K562 (cell line): ENCODE data around the gene TOX2. TPM values are rescaled to one million over a fixed set of nuclear protein-coding genes. Genes with fewer than 3 reads are reported as not detected.
A peak's percentile ranks its signal among the peaks of the same experiment; 100 is the strongest.

Experiments
- ATAC-seq: fragments of 200-7000 bp; cut with Tn5 transposase; 3 replicates; pipeline ENCODE4 v1.9.1; 2020; ENCODE audit warnings: moderate library complexity
- BruUV-seq: library from RNA; stranded (reverse); fragments of 400-500 nt; replicated peaks from 2 replicates; lab custom pipeline; 2021; lab: Mats Ljungman, UMichigan
- CTCF ChIA-PET: fragments of 300-600 bp; formaldehyde crosslinking; extraction: SDS; loops from one replicate; lab custom pipeline; 2021; ENCODE audit warnings: low intra/inter-chr PET ratio; lab: Yijun Ruan, JAX
- POLR2A ChIA-PET: fragments of 300-600, 350-650 bp; sonication (Branson Sonifier 250); formaldehyde crosslinking; extraction: SDS; loops from one replicate; lab custom pipeline; 2021; ENCODE audit warnings: antibody characterized with exemption, inconsistent platforms; lab: Yijun Ruan, JAX
- DNase-seq, 4 experiments: peaks; one replicate each; pipeline versions ENCODE4 v3.0.0 to v3.0.0-alpha.2; 2011 to 2018; ENCODE audit warnings: low spot score in 3 of 4, mixed read lengths in 3 of 4; ENCODE audit errors: extremely low read depth in 1 of 4
- FAIRE-seq: peaks from 2 replicates; lab custom pipeline; 2011; peaks lifted over from hg19 to GRCh38; lab: Jason Lieb, UNC
- H2AFZ ChIP-seq: 2 replicates; pipeline ENCODE4 v1.6.0; 2011; ENCODE audit warnings: low read depth, low read length, control low read depth, inconsistent platforms
- H3K27ac ChIP-seq: fragments of 200-600 bp; 3 replicates; pipeline ENCODE4 v1.8.0; 2011; ENCODE audit warnings: low read depth, mild to moderate bottlenecking, control low read depth, inconsistent platforms, low read length, moderate library complexity, mixed read lengths; ENCODE audit errors: extremely low read depth
- H3K27me3 ChIP-seq, 2 experiments: fragments of 300-600 bp in 1 of 2; 2 replicates in 1 of 2; 3 replicates in 1 of 2; pipeline versions ENCODE4 v1.6.0 to v1.8.0; 2011; ENCODE audit warnings: inconsistent platforms in 2 of 2, low read length in 2 of 2, mild to moderate bottlenecking in 1 of 2, mixed read lengths in 1 of 2, moderate library complexity in 1 of 2; ENCODE audit not compliant: control insufficient read depth in 2 of 2, insufficient read depth in 2 of 2
- H3K36me3 ChIP-seq: fragments of 300-600 bp; 3 replicates; pipeline ENCODE4 v1.8.0; 2011; ENCODE audit warnings: mild to moderate bottlenecking, low read length, inconsistent platforms; ENCODE audit not compliant: control insufficient read depth, insufficient read depth
- H3K4me1 ChIP-seq, 2 experiments: fragments of 200-600 bp in 1 of 2; replicated peaks in 1 of 2; 2 replicates in 1 of 2; 3 replicates in 1 of 2; pipeline versions ENCODE4 v1.5.1 to v1.8.0; 2011; ENCODE audit warnings: inconsistent platforms in 2 of 2, low read length in 2 of 2, mild to moderate bottlenecking in 1 of 2, mixed read lengths in 1 of 2, moderate library complexity in 1 of 2; ENCODE audit not compliant: control insufficient read depth in 2 of 2, insufficient read depth in 2 of 2
- H3K4me2 ChIP-seq: 2 replicates; pipeline ENCODE4 v1.6.1; 2011; ENCODE audit warnings: low read length, control low read depth, inconsistent platforms, mixed read lengths; ENCODE audit not compliant: insufficient read depth
- H3K4me3 ChIP-seq: fragments of 200-600 bp; sonication (generic), shearing (Covaris generic); 2 replicates; pipeline ENCODE4 v1.5.1; 2016; ENCODE audit warnings: control low read depth, inconsistent platforms
- H3K79me2 ChIP-seq: fragments of 200-600 bp; 3 replicates; pipeline ENCODE4 v1.8.0; 2011; ENCODE audit warnings: low read length, inconsistent platforms; ENCODE audit not compliant: control insufficient read depth, insufficient read depth
- H3K9ac ChIP-seq, 2 experiments: 2 replicates each; pipeline versions ENCODE4 v1.6.0 to v1.6.1; 2011; ENCODE audit warnings: low read depth in 2 of 2, low read length in 2 of 2, control low read depth in 1 of 2, inconsistent platforms in 1 of 2, mild to moderate bottlenecking in 1 of 2, mixed read lengths in 1 of 2; ENCODE audit not compliant: insufficient read depth in 1 of 2
- H3K9me1 ChIP-seq: one replicate; pipeline ENCODE4 v1.6.0; 2011; ENCODE audit warnings: inconsistent platforms, mild to moderate bottlenecking, low read length, moderate library complexity; ENCODE audit not compliant: control insufficient read depth, insufficient read depth
- H3K9me3 ChIP-seq: replicated peaks from 2 replicates; pipeline ENCODE4 v1.5.1; 2011; ENCODE audit warnings: low read depth, low read length, inconsistent platforms; ENCODE audit not compliant: control insufficient read depth, insufficient read depth
- H4K20me1 ChIP-seq: replicated peaks from 2 replicates; pipeline ENCODE4 v1.6.1; 2011; ENCODE audit warnings: low read length, inconsistent platforms, mixed read lengths; ENCODE audit not compliant: control insufficient read depth, insufficient read depth
- CTCFL ChIP-seq: IDR thresholded peaks from 2 replicates; pipeline ENCODE4 v1.6.1; 2011; ENCODE audit warnings: borderline replicate concordance, low read depth, mild to moderate bottlenecking, moderate library complexity, low read length; ENCODE audit not compliant: insufficient read depth, poor library complexity, severe bottlenecking
- DMBX1 ChIP-seq: fragments of 250-450 bp; sonication (Bioruptor Pico); IDR thresholded peaks from 2 replicates; pipeline ENCODE4 v1.8.0; 2022; ENCODE audit warnings: inconsistent platforms, mild to moderate bottlenecking, moderate library complexity, borderline replicate concordance
- FOXP1 ChIP-seq: sonication (generic); formaldehyde crosslinking; IDR thresholded peaks from 2 replicates; pipeline ENCODE4 v1.8.0; 2022; ENCODE audit warnings: mild to moderate bottlenecking, missing genetic modification reagents
- PCBP1 ChIP-seq: fragments of 200-400 bp; formaldehyde crosslinking; IDR thresholded peaks from 2 replicates; pipeline ENCODE4 v1.6.1; 2018; ENCODE audit warnings: mild to moderate bottlenecking, low read depth, low read length; ENCODE audit not compliant: poor library complexity, severe bottlenecking
- PURB ChIP-seq: sonication (generic); formaldehyde crosslinking; IDR thresholded peaks from 2 replicates; pipeline ENCODE4 v1.9.0; 2021; ENCODE audit warnings: low read depth, mild to moderate bottlenecking, missing genetic modification reagents
- SETDB1 ChIP-seq: IDR thresholded peaks from one replicate; pipeline ENCODE4 v1.6.1; 2012; ENCODE audit warnings: low read length, control low read depth, inconsistent platforms
- SRSF7 ChIP-seq: fragments of 200-400 bp; formaldehyde crosslinking; optimal IDR thresholded peaks from 2 replicates; pipeline ENCODE3; 2017; ENCODE audit warnings: mild to moderate bottlenecking, low read depth, low read length
- ZNF146 ChIP-seq: IDR thresholded peaks from one replicate; pipeline ENCODE4 v1.6.1; 2018; ENCODE audit warnings: missing compliant biosample characterization; ENCODE audit not compliant: unreplicated experiment
- ZNF184 ChIP-seq: sonication (generic); formaldehyde crosslinking; IDR thresholded peaks from 2 replicates; pipeline ENCODE4 v1.5.0; 2020; ENCODE audit warnings: missing genetic modification reagents
- WGBS: fragments of 100-300 bp; shearing (Covaris generic); methylation state at CpG from one replicate; pipeline ENCODE4 v1.1.6; 2016; ENCODE audit warnings: low coverage, mixed read lengths; ENCODE audit not compliant: insufficient coverage; ENCODE audit errors: missing lambda C conversion rate; 5-methylcytosine and 5-hydroxymethylcytosine counted together
- in situ Hi-C: fragments of 300-500 bp; cut with MboI; formaldehyde crosslinking; loops from 4 replicates; pipeline ENCODE4 v1.15.0; 2018; ENCODE audit warnings: inconsistent platforms, mixed read lengths
- intact Hi-C: fragments of 100-400 bp; cut with micrococcal nuclease; formaldehyde crosslinking; loops from 2 replicates; pipeline ENCODE4 v1.14.2; 2022
- polyA plus RNA-seq, 8 experiments: library from polyadenylated mRNA; depleted of rRNA in 4 of 8; stranded (reverse) in 5 of 8; unstranded in 3 of 8; fragments of >200 nt; fragmentation: Nextera tagmentation in 2 of 8; fragmentation: Illumina TruSeq in 1 of 8; extraction: Ambion mirVana in 2 of 8; extraction: Trizol in 1 of 8; gene quantifications; 2 replicates each; pipeline versions ENCODE4 v1.2.1 to v1.2.3, GENCODE V29; 2011 to 2014; ENCODE audit warnings: inconsistent platforms in 1 of 8, missing spikeins in 1 of 8
- total RNA-seq, 7 experiments: library from RNA; depleted of rRNA in 6 of 7; stranded (reverse); fragments of >200 nt in 6 of 7; fragmentation: Illumina TruSeq in 2 of 7; extraction: Trizol in 2 of 7; gene quantifications; 2 replicates each; pipeline versions ENCODE4 v1.2.1 to v1.2.3, GENCODE V29; 2011 to 2021; ENCODE audit warnings: low replicate concordance in 1 of 7
- TF ChIP-seq, protein P1 (sequence below), 2 experiments: IDR thresholded peaks in 1 of 2; conservative IDR thresholded peaks in 1 of 2; 2 replicates each; pipeline ENCODE4 v1.6.1; 2016; ENCODE audit warnings: low read depth in 2 of 2, mild to moderate bottlenecking in 1 of 2, missing compliant biosample characterization in 1 of 2, missing genetic modification characterization in 1 of 2, moderate library complexity in 1 of 2

TOX2 gene
- total and polyA plus RNA-seq, 9 of the 15 experiments (the other 6 are each of a cell fraction or from before 2014, with no cell fraction given): not detected

DNA sequence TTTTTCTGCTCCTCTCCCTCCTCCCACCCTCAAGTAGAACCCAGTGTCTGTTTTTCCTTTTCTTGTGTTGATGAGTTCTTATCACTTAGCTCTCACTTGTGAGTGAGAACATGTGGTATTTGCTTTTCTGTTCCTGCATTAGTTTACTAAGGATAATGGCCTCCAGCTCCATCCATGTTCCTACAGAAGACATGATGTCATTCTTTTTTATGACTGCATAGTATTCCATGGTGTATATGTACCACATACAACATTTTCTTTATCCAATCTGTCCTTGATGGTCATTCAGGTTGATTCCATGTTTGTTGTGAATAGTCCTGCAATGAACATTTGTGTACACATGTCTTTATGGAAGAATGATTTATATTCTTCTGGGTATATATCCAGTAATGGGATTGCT lies 81.0 kb downstream of the TOX2 start:
- H3K36me3 ChIP-seq: no peaks in the 10 kb centered on the region
- intact Hi-C loops (no loop called here), in situ Hi-C loops (no loop called here)
- no peak overlapping the region for H3K4me2 ChIP-seq
- no peaks in the 10 kb centered on the region; the same call in 1 of the 2 replicates for H4K20me1 ChIP-seq
- no peak overlapping the region for H3K27ac ChIP-seq
- H3K9me3 ChIP-seq: no peaks in the 10 kb centered on the region
- no peak overlapping the region for H2AFZ ChIP-seq
- ChIA-PET POLR2A (no interaction called here), CTCF (no interaction called here)
- H3K4me1 ChIP-seq: no peaks in the 10 kb centered on the region
- ATAC-seq (no peak), DNase-seq (no peak), FAIRE-seq (no peak)
- no peak overlapping the region for H3K9ac ChIP-seq
- TF ChIP-seq ZNF146 (CRISPR knock-in tag) (peak; percentile 68), FOXP1 (CRISPR knock-in tag) (no peak)
- H3K4me3 ChIP-seq: no peak overlapping the region
- no peaks in the 10 kb centered on the region for H3K9me1 ChIP-seq
- peaks cover 0 to 13% of the 10 kb centered on the region in 2 experiments; a peak in 1 of 5 replicates for H3K27me3 ChIP-seq
- no TSS peak for BruUV-seq
- H3K79me2 ChIP-seq: no peaks in the 10 kb centered on the region

- Histone ChIP-seq H3K9ac (no peak overlapping the region), H3K4me3 (no peak overlapping the region), H3K27ac (no peak overlapping the region), H3K9me3 (no peaks in the 10 kb centered on the region), H3K4me2 (no peak overlapping the region), H3K79me2 (no peaks in the 10 kb centered on the region), H2AFZ (no peak overlapping the region), H3K4me1 (no peaks in the 10 kb centered on the region), H3K36me3 (no peaks in the 10 kb centered on the region), H3K27me3 (peaks cover 0 to 13% of the 10 kb centered on the region in 2 experiments; a peak in 1 of 5 replicates), H3K9me1 (no peaks in the 10 kb centered on the region), H4K20me1 (no peaks in the 10 kb centered on the region; the same call in 1 of the 2 replicates)
- DNase-seq (no peak), FAIRE-seq (no peak), ATAC-seq (no peak)
- intact Hi-C loops: no loop called here
- POLR2A ChIA-PET: no interaction called here
- in situ Hi-C loops: no loop called here
- 6% methylated on average over 7 of the region's 7 CpGs for WGBS
- CTCF ChIA-PET: no interaction called here
- BruUV-seq: no TSS peak
- no peak for TF ChIP-seq PCBP1
- TF ChIP-seq, protein P1, sequence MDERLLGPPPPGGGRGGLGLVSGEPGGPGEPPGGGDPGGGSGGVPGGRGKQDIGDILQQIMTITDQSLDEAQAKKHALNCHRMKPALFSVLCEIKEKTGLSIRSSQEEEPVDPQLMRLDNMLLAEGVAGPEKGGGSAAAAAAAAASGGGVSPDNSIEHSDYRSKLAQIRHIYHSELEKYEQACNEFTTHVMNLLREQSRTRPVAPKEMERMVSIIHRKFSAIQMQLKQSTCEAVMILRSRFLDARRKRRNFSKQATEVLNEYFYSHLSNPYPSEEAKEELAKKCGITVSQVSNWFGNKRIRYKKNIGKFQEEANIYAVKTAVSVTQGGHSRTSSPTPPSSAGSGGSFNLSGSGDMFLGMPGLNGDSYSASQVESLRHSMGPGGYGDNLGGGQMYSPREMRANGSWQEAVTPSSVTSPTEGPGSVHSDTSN (CRISPR knock-in tag; IDR thresholded peaks at IDR 0.05; ENCODE audit: low read depth): no peak
- TF ChIP-seq, protein P1 (tag; conservative IDR thresholded peaks at IDR 0.05; ENCODE audit: low read depth): no peak
- TF ChIP-seq ZNF184 (CRISPR knock-in tag): no peak
- TF ChIP-seq PURB (CRISPR knock-in tag): no peak
- TF ChIP-seq CTCFL: no peak
- TF ChIP-seq SRSF7: no peak
- TF ChIP-seq SETDB1: no peak
- no peak for TF ChIP-seq DMBX1 (CRISPR knock-in tag)
These were observed 81.7 kb downstream of the TOX2 start for GRCh38 chr20:43996240-43996930.
